GM21723 (cell line): Measurements from ENCODE around the gene PPY.
"Not testable (repeated sequence)": the region's sequence is repeated elsewhere in the genome, so short reads cannot be mapped to it uniquely, and the experiment has no call there.

ENCODE experiments used
- ATAC-seq: cut with Tn5 transposase; IDR thresholded peaks from one replicate; pipeline ENCODE4 v1.9.1; 2021; ENCODE audit warnings: mild to moderate bottlenecking, moderate library complexity; ENCODE audit not compliant: unreplicated experiment

The PPY gene

GRCh38 chr17:43932923-43933322 is 9.4 kb downstream of the PPY start:
- no peak for ATAC-seq

- no peak for ATAC-seq
Observed at GRCh38 chr17:43932357-43932756, 9.9 kb downstream of the PPY start.

GRCh38 chr17:43931062-43931571 is 11.2 kb downstream of the PPY start:
- ATAC-seq = no peak

DNA sequence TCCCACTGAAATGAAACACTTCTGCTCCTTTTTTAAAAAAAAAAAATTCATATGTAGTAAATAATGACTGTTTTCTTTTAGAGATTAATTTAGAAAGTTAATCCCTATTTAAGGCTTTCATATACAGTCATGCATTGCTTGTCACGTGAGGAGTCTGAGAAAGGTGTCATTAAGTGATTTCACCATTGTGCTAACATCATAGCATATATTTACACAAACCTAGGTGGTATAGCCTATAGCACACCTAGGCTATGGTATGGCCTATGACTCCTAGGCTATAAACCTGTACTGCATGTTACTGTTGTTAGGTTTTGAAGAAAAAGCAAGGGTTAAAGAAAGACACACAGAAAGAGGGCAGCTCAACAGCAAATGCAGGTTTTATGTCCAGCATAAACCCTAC is 13.7 kb downstream of the PPY start:
- no peak for ATAC-seq

- ATAC-seq = not testable (repeated sequence)
Observed at GRCh38 chr17:43927929-43928328, 14.3 kb downstream of the PPY start.

GRCh38 chr17:43927060-43927864 is 15.0 kb downstream of the PPY start:
- no peak for ATAC-seq

GRCh38 chr17:43924558-43924957 is 17.7 kb downstream of the PPY start:
- ATAC-seq = no peak

DNA sequence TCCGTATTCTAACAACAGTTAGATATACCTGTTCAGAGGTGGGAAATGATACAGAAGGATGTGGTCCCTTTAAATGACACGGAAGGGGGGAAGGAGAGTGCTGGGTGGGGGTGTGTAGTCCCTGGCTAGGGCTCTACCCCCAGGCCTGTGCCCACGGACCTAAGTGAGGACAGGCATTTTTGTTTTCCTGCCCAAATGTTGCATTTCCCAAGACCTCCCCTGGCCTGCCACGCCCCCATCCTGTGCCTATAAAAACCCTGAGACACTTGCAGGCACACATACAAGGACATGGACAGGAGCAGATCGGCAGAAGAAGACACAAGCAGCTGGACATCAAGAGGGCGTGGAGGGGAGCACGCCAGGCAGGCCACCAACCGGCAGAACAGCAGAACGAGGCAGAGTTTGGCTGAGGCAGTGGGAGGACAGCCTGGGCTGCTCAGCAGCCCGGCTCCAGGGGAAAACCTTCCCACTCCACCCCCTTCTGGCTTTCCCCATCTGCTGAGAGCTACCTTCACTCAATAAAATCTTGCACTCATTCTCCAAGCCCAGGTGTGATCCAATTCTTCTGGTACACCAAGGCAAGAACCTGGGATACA is 21.7 kb downstream of the PPY start:
- no peak for ATAC-seq

DNA sequence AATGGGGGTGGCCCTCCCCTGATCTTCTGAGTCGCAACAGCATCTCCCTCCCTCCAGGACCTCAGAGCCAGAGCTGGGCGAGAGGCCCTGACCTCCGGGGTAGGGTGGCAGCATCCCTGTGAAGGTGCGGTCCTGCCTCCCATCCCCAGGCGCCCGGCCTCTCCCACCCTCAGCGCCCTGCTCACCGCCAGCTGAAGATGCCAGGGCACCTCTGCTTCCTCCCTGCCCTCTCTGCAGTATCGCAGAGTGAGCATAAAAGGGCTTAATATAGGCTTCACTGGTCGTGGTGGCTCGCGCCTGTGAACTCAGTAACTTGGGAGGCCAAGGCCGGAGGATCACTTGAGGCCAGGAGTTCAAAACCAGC is 24.3 kb downstream of the PPY start:
- no peak for ATAC-seq

DNA sequence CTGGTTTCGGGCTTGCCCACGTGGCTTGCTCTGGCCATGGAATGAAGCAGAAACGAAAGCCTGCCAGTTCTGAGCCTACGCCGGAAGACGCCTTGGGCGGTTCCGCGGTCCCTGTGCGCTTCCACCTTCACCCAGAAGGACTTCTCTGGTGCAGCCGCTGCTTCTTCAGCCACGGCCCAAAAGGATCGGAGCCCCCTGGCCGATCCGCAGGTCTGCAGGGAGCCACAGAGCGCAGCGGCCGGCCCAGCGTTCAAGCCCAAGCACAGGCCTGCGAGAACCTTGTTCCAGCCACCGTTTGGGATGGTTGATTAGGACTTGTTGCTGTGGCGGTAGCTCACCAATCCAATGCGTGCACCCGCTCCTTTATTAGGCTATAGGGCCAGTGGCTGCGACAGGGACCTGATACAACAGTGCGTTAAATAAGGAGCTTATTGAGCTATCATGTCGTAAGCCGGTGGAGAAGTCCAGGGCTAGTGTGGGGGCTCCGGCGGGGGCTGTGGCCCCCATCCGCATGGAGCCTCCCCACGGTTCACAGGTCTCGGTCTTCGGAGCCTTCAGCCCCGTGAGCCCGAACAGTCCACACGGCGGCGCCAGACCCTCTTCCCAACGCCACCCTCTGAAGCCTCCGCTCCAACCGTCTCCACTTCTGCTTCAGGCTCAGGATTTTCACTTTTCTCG is 24.8 kb downstream of the PPY start:
- ATAC-seq = peak; percentile 48

GRCh38 chr17:43917016-43917347 is 25.3 kb downstream of the PPY start:
- no peak for ATAC-seq

DNA sequence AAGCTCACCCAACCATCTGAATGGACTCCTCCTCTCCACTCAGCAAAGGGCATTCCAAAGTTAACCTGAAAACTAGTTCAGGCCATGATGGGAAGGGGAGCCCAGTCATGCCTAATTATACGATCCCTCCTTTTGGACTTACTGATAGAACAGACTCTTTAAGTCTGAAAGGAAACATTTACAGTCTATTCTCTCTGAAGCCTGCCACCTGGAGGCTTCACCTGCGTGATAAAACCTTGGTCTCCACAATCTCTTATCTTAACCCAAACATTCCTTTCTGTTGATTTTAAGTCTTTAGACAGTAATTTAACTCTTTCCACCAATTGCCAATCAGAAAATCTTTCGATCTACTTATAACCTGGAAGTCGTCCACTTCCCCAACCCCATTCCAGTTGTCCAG is 25.9 kb downstream of the PPY start:
- no peak for ATAC-seq

GRCh38 chr17:43915559-43915958 is 26.7 kb downstream of the PPY start:
- ATAC-seq = no peak

DNA sequence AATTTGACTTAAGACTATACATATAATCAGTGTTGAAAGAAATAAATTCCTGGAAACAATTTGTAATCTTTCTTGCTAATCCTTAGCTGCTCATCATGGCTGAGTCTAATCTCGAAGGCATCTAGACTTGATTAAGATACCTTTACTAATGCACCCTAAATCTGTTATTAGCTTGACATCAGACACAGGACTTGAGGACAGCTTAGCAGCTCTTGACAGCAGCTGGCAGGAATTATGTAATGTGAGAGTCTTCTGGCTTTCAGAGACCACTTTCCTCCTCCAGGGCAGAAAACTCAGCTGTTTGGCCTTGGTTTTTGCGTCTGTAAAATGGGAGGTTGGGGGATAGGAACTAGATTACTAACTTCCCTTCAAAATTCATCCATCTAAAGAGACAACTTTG is 27.8 kb downstream of the PPY start:
- no peak for ATAC-seq

GRCh38 chr17:43913584-43913983 is 28.7 kb downstream of the PPY start:
- ATAC-seq = no peak

DNA sequence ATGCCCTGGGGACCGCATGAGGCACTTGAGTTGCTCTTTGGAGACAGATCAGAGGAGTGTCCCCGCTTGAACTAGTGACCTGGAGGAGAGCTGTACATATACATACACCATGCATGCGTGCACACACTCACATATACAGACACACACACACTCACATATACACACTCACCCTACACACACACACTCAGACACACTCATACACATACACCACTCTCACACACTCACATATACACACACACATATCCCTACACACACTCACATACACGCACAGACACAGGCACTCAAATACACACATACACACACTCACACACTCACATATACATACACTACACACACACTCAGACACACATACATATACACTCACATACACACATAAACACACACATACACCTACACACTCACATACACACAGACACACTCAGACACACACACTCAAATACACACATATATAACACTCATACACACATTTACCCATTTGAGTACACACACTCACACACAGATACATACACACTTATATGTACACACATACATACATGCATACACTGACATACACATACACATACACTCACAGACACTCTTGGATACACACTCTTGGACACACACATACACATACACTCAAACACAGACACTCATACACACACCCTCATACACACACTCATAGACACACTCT is 29.5 kb downstream of the PPY start:
- ATAC-seq = no peak

- ATAC-seq = no peak
Observed at GRCh38 chr17:43911904-43912303, 30.4 kb downstream of the PPY start.

GRCh38 chr17:43909537-43910231 is 32.6 kb downstream of the PPY start:
- ATAC-seq = no peak

GRCh38 chr17:43907998-43908721 is 34.1 kb downstream of the PPY start:
- ATAC-seq = no peak

GRCh38 chr17:43907425-43907981 is 34.8 kb downstream of the PPY start, which contains the start of gene MPP2:
TSS of gene MPP2 (minus strand) at chr17:43907536. CDS start at chr17:43904460, 3,076 bp downstream.
- ATAC-seq = no peak
